Measurements from ENCODE around the gene EFNA3.

DNA sequence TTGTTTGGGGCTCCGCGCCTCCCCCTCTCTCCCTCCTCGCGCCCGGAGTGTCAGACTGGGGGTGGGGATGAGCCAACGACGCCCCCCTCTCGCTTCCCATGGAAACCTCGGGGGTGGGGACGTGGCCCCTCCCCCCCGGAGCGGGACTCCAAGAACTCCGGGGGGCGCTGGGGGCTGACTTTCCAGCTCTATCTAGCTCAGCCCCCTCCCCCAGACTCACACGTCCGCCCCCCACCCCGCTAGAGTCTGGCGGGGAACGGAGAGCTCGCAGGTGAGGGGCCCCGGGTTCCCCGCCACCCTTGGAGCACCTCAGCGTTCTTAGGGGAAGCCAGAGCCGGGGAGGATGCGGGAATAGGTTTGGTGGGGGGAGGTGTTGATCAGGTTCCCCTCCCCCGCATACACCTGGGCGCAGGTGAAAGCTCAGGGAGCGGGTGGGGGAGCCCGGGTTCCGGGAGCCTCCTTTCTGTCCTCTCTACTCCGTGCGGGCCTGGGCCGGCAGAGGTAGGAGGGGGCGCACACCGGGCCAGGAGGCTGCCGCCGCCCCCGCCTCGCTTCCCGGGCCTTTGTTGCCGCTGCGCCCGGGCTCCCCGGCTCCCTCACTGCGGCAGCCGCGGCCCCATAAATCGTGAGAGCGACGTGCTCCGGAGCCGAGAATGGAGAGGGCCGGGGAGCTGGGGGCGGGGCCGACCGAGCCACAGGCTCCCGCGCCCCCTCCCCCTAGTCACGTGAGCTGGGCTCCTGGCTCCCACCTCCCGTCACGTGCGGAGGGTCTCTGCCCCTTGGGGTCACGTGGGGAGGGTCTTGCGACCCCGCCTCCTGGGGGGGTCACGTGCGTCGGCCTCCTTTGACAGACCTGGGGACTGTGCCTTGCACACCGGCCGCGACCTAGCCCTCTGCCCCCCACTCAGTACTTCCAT lies 1.9 kb downstream of the EFNA3 start:
- no peak for TF ChIP-seq CTCF (IDR thresholded peaks at IDR 0.05; ENCODE audit: poor library complexity)
- TF ChIP-seq EZH2phosphoT487 (IDR thresholded peaks at IDR 0.05; ENCODE audit: low read depth, severe bottlenecking, unreplicated experiment): no peak
